ENCODE measurements around the gene OPCML.

Gene OPCML

DNA sequence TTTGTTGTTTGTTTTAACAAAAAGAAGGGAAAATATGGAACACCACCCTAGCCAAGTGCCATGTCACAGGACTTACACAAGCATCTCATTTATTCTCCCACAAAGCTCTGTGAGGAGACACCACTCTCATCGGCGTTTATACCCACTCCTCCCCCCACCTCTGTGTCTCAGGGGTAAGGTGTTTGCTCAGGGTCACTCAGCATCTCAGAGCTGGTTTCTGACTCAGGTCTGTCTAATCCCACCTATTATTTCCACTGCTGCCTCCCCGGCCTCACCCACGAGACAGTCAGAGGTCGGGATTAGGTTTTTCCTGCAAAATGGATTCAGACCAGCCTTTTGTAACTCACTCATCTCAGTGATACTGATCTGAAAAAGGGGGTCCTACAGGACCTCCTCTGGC lies 786.0 kb downstream of the OPCML start:
- H3K9me3 ChIP-seq (ENCODE audit: insufficient read depth, low read length) = no peaks in the 10 kb centered on the region
- no peaks in the 10 kb centered on the region for H3F3A ChIP-seq (ENCODE audit: insufficient read depth)
- H3K4me3 ChIP-seq (ENCODE audit: insufficient read depth, low read length, poor library complexity, severe bottlenecking) = no peak overlapping the region
- H4K20me1 ChIP-seq (ENCODE audit: low read depth, low read length) = no peaks in the 10 kb centered on the region
- no peak overlapping the region for H3K27ac ChIP-seq (ENCODE audit: low read depth, low read length)
- no peaks in the 10 kb centered on the region for H3K36me3 ChIP-seq (ENCODE audit: low read length)
- no peak overlapping the region for H3K4me2 ChIP-seq (ENCODE audit: low read depth, low read length, poor library complexity, severe bottlenecking)
- H3K9ac ChIP-seq (ENCODE audit: low read length) = no peak overlapping the region
- no peaks in the 10 kb centered on the region for H3K9me2 ChIP-seq (replicated peaks; ENCODE audit: insufficient read depth, low read length)
- H2AFZ ChIP-seq (ENCODE audit: low read depth, low read length, severe bottlenecking) = no peak overlapping the region
- H3K27me3 ChIP-seq (ENCODE audit: low read length) = no peaks in the 10 kb centered on the region
- H3K79me2 ChIP-seq (ENCODE audit: insufficient read depth, low read length) = no peaks in the 10 kb centered on the region
- no peak for TF ChIP-seq EZH2phosphoT487 (conservative IDR thresholded peaks at IDR 0.05; ENCODE audit: low read length)
- TF ChIP-seq, protein P1, sequence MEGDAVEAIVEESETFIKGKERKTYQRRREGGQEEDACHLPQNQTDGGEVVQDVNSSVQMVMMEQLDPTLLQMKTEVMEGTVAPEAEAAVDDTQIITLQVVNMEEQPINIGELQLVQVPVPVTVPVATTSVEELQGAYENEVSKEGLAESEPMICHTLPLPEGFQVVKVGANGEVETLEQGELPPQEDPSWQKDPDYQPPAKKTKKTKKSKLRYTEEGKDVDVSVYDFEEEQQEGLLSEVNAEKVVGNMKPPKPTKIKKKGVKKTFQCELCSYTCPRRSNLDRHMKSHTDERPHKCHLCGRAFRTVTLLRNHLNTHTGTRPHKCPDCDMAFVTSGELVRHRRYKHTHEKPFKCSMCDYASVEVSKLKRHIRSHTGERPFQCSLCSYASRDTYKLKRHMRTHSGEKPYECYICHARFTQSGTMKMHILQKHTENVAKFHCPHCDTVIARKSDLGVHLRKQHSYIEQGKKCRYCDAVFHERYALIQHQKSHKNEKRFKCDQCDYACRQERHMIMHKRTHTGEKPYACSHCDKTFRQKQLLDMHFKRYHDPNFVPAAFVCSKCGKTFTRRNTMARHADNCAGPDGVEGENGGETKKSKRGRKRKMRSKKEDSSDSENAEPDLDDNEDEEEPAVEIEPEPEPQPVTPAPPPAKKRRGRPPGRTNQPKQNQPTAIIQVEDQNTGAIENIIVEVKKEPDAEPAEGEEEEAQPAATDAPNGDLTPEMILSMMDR (IDR thresholded peaks at IDR 0.05; ENCODE audit: insufficient read depth, low read length, poor library complexity, severe bottlenecking) = no peak

DNA sequence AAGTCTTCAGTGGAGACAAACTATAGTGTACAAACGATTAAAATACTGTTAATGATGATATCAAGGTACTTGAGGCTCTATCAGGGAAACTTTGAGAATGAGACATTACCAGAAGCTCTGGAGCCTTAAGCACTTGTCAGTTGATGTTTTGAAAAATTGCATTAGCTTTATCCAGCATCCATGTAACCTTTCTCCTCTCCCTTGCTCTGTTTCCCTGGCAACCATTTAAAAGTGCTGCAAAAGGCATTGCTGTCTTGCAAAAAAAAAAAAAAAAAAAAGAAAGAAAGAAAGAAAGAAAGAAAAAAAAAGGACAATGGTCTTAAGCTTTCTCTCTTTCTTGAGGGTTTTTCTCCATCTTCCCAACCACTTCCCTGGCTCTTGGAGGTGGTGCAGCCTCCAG lies 787.0 kb downstream of the OPCML start:
- Histone ChIP-seq H3K27me3 (ENCODE audit: low read length) (no peaks in the 10 kb centered on the region), H3K4me2 (ENCODE audit: low read depth, low read length, poor library complexity, severe bottlenecking) (no peak overlapping the region), H3F3A (ENCODE audit: insufficient read depth) (no peaks in the 10 kb centered on the region), H2AFZ (ENCODE audit: low read depth, low read length, severe bottlenecking) (no peak overlapping the region), H3K9me2 (replicated peaks; ENCODE audit: insufficient read depth, low read length) (no peaks in the 10 kb centered on the region), H3K79me2 (ENCODE audit: insufficient read depth, low read length) (no peaks in the 10 kb centered on the region), H3K4me3 (ENCODE audit: insufficient read depth, low read length, poor library complexity, severe bottlenecking) (no peak overlapping the region), H3K36me3 (ENCODE audit: low read length) (no peaks in the 10 kb centered on the region), H3K9ac (ENCODE audit: low read length) (no peak overlapping the region), H3K9me3 (ENCODE audit: insufficient read depth, low read length) (no peaks in the 10 kb centered on the region), H3K27ac (ENCODE audit: low read depth, low read length) (no peak overlapping the region), H4K20me1 (ENCODE audit: low read depth, low read length) (no peaks in the 10 kb centered on the region)
- no peak for TF ChIP-seq EZH2phosphoT487 (conservative IDR thresholded peaks at IDR 0.05; ENCODE audit: low read length)
- TF ChIP-seq, protein P1 (IDR thresholded peaks at IDR 0.05; ENCODE audit: insufficient read depth, low read length, poor library complexity, severe bottlenecking) = no peak

DNA sequence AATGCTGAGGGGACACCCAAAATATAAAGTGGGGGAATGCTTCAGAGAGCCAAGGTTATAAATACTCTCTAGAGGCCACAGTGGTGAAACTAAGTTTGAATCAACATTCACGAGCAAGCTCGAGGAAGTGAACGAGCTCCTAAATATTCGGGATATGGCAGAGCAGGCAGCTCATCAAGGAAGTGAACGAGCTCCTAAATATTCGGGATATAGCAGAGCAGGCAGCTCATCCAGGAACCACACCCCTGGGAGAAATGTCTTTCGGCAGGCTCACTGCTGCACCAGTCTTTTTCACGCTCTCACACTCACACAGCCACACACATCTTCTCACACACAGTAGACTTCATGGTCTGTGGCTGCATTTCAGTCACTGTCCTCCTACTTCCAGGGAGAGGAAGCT lies 787.5 kb downstream of the OPCML start:
- Histone ChIP-seq H3K4me2 (ENCODE audit: low read depth, low read length, poor library complexity, severe bottlenecking) (no peak overlapping the region), H3K79me2 (ENCODE audit: insufficient read depth, low read length) (no peaks in the 10 kb centered on the region), H4K20me1 (ENCODE audit: low read depth, low read length) (no peaks in the 10 kb centered on the region), H2AFZ (ENCODE audit: low read depth, low read length, severe bottlenecking) (no peak overlapping the region), H3K4me3 (ENCODE audit: insufficient read depth, low read length, poor library complexity, severe bottlenecking) (no peak overlapping the region), H3F3A (ENCODE audit: insufficient read depth) (no peaks in the 10 kb centered on the region), H3K9ac (ENCODE audit: low read length) (no peak overlapping the region), H3K9me2 (replicated peaks; ENCODE audit: insufficient read depth, low read length) (no peaks in the 10 kb centered on the region), H3K27me3 (ENCODE audit: low read length) (no peaks in the 10 kb centered on the region), H3K36me3 (ENCODE audit: low read length) (no peaks in the 10 kb centered on the region), H3K9me3 (ENCODE audit: insufficient read depth, low read length) (no peaks in the 10 kb centered on the region), H3K27ac (ENCODE audit: low read depth, low read length) (no peak overlapping the region)
- no peak for TF ChIP-seq EZH2phosphoT487 (conservative IDR thresholded peaks at IDR 0.05; ENCODE audit: low read length)
- TF ChIP-seq, protein P1 (IDR thresholded peaks at IDR 0.05; ENCODE audit: insufficient read depth, low read length, poor library complexity, severe bottlenecking) = no peak
